GM18909 (cell line): ENCODE measurements around the gene C20orf202.
"Not testable (repeated sequence)": the region's sequence is repeated elsewhere in the genome, so short reads cannot be mapped to it uniquely, and the experiment has no call there.

ENCODE experiments used
- ATAC-seq: cut with Tn5 transposase; IDR thresholded peaks from one replicate; pipeline ENCODE4 v1.9.1; 2021; ENCODE audit warnings: mild to moderate bottlenecking; ENCODE audit not compliant: unreplicated experiment, poor library complexity

Gene C20orf202

GRCh38 chr20:1241456-1241855 is 38.2 kb downstream of the C20orf202 start:
- ATAC-seq = no peak

- no peak for ATAC-seq
These were observed 38.8 kb downstream of the C20orf202 start for GRCh38 chr20:1242099-1242498.

GRCh38 chr20:1242530-1242929 is 39.3 kb downstream of the C20orf202 start:
- ATAC-seq = no peak

GRCh38 chr20:1245578-1245977 is 42.3 kb downstream of the C20orf202 start:
- ATAC-seq = no peak

- ATAC-seq = no peak
These were observed 44.4 kb downstream of the C20orf202 start for GRCh38 chr20:1247689-1248088.

- ATAC-seq = not testable (repeated sequence)
These were observed 47.0 kb downstream of the C20orf202 start for GRCh38 chr20:1250282-1250681.

- no peak for ATAC-seq
These were observed 49.2 kb downstream of the C20orf202 start for GRCh38 chr20:1252416-1252815.

- ATAC-seq = no peak
These were observed 51.0 kb downstream of the C20orf202 start for GRCh38 chr20:1254254-1254653.

GRCh38 chr20:1255675-1256074 is 52.4 kb downstream of the C20orf202 start:
- ATAC-seq = no peak
